B cell (primary cell): ENCODE data around the gene NECTIN1.

ENCODE experiments used
- EZH2 ChIP-seq: IDR thresholded peaks from 2 replicates; pipeline ENCODE4 v1.6.1; 2012; ENCODE audit warnings: borderline replicate concordance, low read depth, mild to moderate bottlenecking, moderate library complexity, low read length; ENCODE audit not compliant: insufficient read depth, poor library complexity, severe bottlenecking
- TF ChIP-seq, protein P1 (sequence below): fragments of 200-600 bp; IDR thresholded peaks from one replicate; pipeline ENCODE4 v1.8.0; 2022; ENCODE audit warnings: antibody characterized with exemption, mild to moderate bottlenecking

DNA sequence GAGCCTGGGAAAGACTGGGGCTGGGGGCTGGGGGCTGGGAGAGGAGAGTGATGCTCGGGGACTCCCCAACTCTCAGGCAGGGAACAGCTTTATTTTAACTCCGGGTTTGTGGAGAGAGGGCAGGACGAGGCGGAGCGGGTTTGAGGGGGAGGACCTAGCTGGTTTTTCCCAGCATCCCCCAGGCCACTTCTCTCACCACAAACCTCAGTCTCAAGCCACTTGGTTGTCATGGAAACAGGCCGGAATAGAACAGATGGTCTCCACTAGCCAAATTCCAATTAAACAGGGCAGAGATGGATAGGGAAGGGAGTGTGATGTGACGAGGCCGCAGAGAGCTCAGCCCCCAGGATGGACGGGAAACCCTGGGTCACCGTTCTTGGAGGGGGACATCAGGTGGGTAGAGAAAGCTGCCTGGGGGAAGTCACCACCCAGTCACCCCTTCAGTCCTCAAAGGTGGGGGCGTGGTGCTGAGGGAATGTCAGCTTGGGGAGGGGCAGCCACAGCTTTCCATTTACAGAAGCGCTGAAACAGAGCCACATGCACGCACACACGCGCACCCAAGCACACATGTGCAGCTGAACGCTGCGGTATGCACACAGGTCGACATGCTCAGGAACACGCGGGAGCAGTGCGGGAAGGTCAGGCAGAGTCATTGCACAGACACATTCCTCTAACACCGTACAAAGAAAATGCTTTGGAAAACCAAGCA, 19.2 kb downstream of the NECTIN1 start:
- TF ChIP-seq, protein P1, sequence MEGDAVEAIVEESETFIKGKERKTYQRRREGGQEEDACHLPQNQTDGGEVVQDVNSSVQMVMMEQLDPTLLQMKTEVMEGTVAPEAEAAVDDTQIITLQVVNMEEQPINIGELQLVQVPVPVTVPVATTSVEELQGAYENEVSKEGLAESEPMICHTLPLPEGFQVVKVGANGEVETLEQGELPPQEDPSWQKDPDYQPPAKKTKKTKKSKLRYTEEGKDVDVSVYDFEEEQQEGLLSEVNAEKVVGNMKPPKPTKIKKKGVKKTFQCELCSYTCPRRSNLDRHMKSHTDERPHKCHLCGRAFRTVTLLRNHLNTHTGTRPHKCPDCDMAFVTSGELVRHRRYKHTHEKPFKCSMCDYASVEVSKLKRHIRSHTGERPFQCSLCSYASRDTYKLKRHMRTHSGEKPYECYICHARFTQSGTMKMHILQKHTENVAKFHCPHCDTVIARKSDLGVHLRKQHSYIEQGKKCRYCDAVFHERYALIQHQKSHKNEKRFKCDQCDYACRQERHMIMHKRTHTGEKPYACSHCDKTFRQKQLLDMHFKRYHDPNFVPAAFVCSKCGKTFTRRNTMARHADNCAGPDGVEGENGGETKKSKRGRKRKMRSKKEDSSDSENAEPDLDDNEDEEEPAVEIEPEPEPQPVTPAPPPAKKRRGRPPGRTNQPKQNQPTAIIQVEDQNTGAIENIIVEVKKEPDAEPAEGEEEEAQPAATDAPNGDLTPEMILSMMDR = no peak
- TF ChIP-seq EZH2 = no peak
